HTERT RPE-1 (cell line): ENCODE data around the gene MS4A8.
"Not testable (repeated sequence)": the region's sequence is repeated elsewhere in the genome, so short reads cannot be mapped to it uniquely, and the experiment has no call there.

Experiments used
- in situ Hi-C: fragments of 300-500 bp; cut with MboI; formaldehyde crosslinking; loops from 4 replicates; pipeline ENCODE4 v1.14.3; 2020; ENCODE audit warnings: low sequenced_read_pairs

MS4A8 gene

GRCh38 chr11:60699284-60699691 lies at the start of gene MS4A8:
Gene MS4A8 (plus strand): TSS chr11:60699612. CDS start chr11:60700861, 1,249 bp downstream.
- in situ Hi-C loops, result no loop called here

- in situ Hi-C loops, result no loop called here
Measured at GRCh38 chr11:60657888-60658287, 41.5 kb upstream of the MS4A8 start.

GRCh38 chr11:60658409-60658808 lies 41.0 kb upstream of the MS4A8 start:
- in situ Hi-C loops, result no loop called here

GRCh38 chr11:60672255-60672654 lies 27.2 kb upstream of the MS4A8 start:
- in situ Hi-C loops, result no loop called here

GRCh38 chr11:60678231-60678630 lies 21.2 kb upstream of the MS4A8 start:
- in situ Hi-C loops, result not testable (repeated sequence)

- in situ Hi-C loops, result no loop called here
Measured at GRCh38 chr11:60679879-60680278, 19.5 kb upstream of the MS4A8 start.

GRCh38 chr11:60680455-60681119 lies 18.8 kb upstream of the MS4A8 start:
- in situ Hi-C loops, result no loop called here

GRCh38 chr11:60684541-60684848 lies 14.9 kb upstream of the MS4A8 start:
- in situ Hi-C loops, result not testable (repeated sequence)

- in situ Hi-C loops, result no loop called here
Measured at GRCh38 chr11:60691661-60692060, 7.8 kb upstream of the MS4A8 start.

- in situ Hi-C loops, result no loop called here
Measured at GRCh38 chr11:60699936-60700335, 524 bp downstream of the MS4A8 start.

GRCh38 chr11:60700689-60701468 lies 1.5 kb downstream of the MS4A8 start:
- in situ Hi-C loops, result no loop called here

GRCh38 chr11:60701469-60701818 lies 2.0 kb downstream of the MS4A8 start:
- in situ Hi-C loops, result no loop called here

GRCh38 chr11:60703374-60703773 lies 4.0 kb downstream of the MS4A8 start:
- in situ Hi-C loops, result no loop called here

GRCh38 chr11:60705895-60706294 lies 6.5 kb downstream of the MS4A8 start:
- in situ Hi-C loops, result no loop called here

- in situ Hi-C loops, result no loop called here
Measured at GRCh38 chr11:60706931-60707330, 7.5 kb downstream of the MS4A8 start.

- in situ Hi-C loops, result no loop called here
Measured at GRCh38 chr11:60710482-60710881, 11.1 kb downstream of the MS4A8 start.

GRCh38 chr11:60711276-60711675 lies 11.9 kb downstream of the MS4A8 start:
- in situ Hi-C loops, result no loop called here

GRCh38 chr11:60713423-60713822 lies 14.0 kb downstream of the MS4A8 start:
- in situ Hi-C loops, result not testable (repeated sequence)

GRCh38 chr11:60717956-60718355 lies 18.5 kb downstream of the MS4A8 start:
- in situ Hi-C loops, result no loop called here

GRCh38 chr11:60718524-60719316 lies 19.3 kb downstream of the MS4A8 start:
- in situ Hi-C loops, result no loop called here

GRCh38 chr11:60719391-60719790 lies 20.0 kb downstream of the MS4A8 start:
- in situ Hi-C loops, result no loop called here

- in situ Hi-C loops, result no loop called here
Measured at GRCh38 chr11:60720460-60720859, 21.0 kb downstream of the MS4A8 start.
